GM21576 (cell line): ENCODE data around the gene BEGAIN.

Experiments
- ATAC-seq: cut with Tn5 transposase; IDR thresholded peaks from one replicate; pipeline ENCODE4 v1.9.1; 2021; ENCODE audit warnings: mild to moderate bottlenecking, moderate library complexity; ENCODE audit not compliant: unreplicated experiment

The BEGAIN gene

DNA sequence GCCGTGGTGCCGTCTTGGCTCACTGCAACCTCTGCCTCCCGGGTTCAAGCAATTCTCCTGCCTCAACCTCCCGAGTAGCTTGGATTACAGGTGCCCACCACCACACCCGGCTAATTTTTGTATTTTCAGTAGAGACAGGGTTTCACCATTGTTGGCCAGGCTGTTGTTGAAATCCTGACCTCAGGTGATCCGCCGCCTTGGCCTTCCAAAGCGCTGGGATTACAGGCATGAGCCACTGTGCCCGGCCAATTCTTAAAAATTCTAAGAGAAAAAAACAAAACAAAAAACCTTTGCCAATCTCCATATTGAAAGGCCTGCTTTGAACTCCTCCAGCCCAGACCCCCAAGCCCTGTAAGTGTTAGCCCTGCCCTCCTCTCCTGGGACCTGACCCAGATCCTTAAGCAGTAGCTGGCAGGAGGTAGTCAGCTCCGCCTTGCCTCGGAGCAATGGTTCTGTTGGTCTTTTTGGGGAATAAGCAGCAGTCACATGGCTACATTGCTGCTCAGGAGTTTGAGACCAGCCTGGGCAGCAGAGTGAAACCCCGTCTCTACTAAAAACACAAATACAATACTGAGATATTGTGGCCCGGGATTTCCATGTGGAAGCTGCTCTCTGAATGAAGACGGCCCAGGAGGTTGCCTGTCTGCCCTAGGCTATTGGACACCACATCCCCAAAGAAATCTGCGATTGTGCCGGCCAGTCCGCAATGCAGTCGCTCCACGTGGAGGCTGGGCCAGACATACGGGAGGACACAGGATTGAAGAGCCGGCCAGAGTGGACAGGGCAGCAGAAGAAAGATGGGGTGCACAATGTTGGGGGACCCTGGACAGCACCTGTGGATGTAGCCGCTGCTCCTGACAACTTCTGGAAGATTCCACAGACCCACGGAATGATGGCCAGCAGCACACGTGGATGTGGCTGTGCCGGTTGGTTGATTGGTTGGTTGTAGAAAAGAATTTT lies 28.8 kb upstream of the BEGAIN start:
- no peak for ATAC-seq

DNA sequence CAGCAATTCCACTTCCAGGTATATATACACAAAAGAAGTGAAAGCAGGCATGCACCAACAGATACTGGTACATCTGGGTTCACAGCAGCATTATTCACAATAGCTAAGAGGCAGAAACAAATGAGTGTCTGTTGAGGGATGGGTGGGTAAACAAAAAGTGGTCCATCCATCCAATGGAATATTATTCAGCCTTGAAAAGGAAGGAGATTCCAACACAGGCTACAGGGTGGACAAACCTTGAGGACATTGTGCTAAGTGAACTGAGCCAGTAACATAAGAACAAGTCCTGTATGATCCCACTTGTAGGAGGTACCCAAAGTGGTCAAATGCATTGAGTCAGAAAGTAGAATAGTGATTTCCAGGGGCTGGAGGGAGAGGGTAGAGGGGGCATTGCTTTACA lies 27.6 kb upstream of the BEGAIN start:
- ATAC-seq: no peak

DNA sequence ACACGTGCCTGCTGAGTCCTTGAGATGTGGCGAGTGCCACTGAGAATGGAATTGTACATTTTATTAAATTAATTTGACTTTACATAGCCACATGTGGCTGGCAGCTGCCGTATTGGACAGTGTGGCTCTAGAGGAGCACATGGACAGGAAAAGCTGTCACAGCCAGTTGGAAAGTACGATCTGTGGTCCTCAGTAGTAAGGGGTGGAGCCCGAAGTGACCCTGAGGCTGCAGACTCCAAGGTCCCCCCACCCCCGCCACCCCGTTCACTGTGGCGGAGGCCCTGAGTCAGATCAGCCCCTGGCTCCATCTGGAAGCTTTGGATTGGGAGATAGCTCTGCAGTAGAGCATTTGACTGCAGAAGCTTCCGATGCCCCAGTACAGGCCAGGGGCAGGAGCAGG lies 25.8 kb upstream of the BEGAIN start:
- ATAC-seq: no peak

DNA sequence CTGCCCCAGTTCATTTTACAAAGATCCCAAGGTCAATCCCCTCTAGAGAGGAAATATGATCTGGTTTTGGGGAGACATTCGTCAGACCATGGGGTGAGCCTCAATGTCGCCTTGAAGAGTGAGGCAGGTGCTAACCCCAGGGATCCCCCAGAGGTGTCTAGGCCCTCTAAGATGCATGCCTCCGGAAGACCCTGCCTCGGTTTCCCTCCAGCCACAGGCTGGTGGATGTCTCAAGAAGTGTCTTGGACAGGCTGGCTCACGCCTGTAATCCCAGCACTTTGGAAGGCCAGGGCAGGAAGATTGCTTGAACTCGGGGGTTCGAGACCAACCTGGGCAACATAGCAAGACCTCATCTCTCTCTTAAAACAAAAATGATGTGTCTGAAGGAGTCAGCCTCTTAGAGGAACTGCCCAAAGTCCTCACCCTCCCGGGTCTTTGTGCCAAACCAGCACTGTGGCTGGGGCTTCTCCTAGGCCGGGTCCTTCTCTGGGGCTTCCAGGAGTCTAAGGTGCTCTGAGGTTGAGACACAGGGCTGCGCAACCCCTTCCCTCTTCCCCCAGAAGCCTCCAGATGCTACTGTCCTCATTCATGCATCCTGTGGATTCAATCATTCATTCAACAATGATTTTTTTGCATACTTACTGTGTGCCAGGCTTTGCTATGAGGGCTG lies 24.7 kb upstream of the BEGAIN start:
- ATAC-seq: no peak

DNA sequence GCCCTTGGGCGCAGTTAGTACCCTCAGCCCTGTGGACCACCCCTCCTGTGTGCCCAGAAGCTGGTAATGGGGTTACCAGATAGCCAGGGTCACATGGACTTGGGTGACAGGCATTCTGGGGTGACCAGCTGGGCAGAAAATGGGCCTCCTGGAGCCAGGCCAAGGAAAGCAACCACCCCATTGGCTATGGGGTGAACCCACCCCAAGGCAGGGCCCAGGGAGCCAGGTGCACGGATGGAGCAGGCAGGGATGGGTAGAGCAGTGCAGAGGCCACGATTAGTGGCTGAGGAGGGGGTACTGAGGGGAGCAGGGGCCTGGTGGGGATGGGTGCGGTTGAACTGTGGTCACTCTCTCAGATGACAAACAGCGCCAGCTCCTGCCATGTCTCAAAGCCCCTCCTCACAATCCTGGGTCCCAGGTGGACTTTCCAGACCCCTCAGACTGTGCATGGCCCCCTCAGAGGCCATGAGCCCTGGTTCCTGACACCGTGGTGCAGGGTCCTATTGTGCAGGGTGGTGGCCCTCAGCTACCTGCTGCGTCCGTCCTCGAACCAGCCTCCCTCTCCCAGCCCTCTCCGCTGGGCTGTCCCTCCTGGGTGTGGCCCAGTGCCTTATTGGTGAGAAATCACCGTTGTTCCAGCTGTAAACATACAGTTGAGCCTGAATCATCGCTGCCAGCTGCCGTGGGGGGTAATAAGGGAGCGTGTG lies 23.4 kb upstream of the BEGAIN start:
- ATAC-seq: no peak

DNA sequence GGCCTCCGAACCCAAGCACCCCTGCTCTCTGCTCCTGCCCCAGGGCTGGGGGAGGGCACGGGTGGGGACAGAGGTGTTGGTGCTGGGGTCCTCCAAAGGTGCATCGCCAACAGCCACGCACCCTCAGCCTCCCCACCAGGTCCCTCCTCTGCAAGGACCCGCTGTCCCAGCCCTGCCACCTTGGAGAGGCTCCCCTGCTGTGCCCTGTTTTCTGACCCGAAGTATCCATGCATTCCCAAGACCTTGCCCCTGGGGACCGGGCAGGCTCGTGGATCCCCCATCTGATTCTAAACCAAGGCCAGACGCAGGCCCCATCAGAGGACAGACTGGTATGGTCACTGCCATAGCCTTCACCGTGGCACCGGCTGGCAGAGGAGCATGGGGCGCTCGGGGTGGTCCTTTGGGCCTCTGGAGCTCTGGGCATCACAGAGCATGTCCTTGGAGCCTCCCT lies 22.7 kb upstream of the BEGAIN start:
- ATAC-seq: no peak

DNA sequence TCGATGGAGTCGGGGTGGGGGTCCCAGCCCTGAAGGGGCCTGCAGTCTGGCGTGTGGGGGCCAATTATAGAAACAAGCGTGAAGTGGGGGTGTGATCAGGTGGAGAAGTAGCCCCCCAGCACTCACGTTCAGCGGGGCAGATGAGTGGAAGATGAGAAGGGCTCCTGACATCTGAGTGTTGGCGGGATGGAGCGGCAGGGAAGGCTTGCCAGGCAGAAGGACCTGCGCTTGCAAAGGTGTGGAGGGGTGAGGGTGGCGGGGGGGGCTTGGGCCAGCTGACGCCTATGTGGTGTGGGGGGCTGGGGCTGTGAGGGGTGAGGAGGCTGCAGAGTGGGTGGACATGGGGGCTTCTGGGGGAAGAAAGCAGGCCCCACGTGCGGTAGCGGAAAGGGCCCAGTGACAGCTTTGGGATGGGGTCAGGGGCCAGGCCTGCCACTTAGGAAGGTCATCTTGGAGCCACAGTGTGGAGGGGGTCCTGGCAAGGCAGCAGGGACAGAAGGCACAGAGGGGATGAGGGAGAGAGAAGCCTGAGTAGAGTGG lies 22.2 kb upstream of the BEGAIN start:
- no peak for ATAC-seq

DNA sequence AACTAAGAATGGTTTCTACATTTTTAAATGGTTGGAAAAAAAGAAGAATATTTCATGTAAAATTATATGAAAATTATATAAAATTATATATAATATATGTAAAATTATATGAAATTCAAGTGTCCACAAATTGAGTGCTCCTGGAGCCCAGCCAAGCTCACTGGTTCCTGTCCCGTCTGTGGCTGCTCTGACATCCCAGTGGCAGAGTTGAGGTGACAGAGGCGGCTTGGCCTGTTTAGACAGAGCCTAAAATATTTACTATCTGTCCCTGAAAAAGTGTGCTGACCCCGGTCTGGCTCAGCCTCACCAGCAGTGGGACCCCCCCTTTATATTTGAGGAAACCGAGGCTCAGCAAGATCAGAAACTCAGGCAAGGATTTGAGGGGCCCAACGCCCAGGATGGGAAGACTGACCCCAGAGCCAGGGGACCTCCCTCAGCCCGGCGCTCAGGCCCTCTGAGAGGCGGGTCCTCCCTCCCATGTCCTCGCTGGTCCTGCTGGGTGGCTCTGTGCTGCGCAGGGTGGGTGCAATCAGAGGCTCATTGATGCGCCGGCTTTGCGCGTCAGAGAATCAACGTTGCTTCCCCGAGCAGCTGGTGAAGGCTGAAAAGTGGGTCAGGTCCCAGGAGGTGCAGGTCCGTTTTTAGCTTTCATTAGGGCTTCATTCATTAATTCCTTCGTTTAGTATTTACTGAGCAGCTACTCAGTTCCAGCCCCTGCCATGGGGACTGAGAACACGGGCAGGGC lies 21.5 kb upstream of the BEGAIN start:
- no peak for ATAC-seq

DNA sequence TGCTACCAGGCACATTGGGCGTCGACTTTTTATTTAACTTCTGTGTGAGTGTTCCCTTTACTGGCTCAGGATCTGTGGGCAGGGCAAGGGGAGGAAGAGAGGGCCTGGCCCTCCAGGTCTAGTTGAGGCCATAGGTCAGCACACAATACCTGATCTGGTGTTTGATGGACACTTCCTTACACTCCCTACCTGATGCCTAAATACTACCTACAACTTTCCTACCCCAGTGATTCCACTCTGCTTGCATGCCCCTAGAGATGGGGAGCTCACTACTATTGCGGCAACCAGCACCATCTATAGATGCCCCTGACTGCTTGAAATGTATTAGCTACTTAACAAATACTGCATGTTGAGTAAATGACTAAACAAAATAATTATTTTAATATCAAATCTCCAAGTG lies 20.8 kb upstream of the BEGAIN start:
- ATAC-seq: no peak

DNA sequence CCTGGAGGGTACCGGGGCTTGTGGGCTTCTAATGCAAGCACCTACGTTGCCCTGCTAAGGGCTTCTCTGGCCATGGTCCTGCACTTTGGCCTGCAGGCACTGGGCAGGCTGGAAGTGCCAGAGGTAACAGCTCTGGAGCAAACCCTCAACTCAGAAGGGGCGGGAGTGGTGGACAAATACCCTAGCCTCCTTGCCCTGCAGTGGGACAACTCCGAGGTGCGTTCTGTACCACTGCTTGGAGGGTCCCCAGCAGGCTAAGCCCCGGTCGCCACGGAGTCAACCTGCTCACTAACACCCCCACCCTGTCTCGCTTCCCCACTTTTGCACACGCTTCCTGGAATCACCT lies 20.4 kb upstream of the BEGAIN start:
- no peak for ATAC-seq

DNA sequence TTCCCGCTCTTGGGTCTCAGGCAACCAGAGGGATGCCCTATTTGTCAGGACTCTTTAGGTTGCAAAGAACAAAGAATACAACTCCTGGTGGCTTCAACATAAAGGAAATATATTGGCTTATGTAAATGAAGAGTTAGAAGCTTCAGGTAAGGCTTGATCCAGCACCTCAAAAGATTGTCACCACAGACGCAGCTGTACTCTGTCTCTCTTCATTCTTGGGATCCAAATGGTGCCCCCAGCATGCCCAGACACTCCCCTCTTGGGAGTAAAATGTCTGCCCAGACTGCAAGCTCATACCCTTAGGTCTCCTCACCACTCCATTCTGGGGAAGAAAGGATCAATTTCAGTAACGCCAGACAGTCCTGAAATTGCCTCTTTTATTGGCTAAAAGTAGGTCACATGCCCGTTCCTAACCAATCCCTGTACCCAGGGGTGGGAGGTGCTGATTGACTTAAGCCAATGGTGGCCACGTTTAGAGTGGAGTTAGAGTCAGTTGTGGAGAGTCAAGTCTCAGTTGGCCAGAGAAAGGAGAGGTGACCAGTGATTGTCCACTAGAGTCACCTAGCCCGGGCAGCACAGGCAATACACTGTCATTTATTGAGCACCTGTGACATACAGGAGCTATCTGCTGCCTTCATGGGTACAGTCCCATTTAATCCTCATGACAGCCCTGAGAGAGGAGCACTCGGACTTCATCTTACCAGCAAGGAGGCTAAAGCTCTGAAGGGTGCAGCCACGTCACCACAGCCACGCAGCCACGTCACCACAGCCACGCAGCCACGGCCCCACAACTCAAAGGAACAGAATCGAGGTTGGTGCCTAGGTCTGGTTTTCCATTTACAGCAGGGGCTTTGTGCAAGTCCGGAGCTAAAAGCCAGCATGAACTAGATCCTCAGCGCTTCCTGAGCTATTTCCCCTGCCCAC lies 19.7 kb upstream of the BEGAIN start:
- no peak for ATAC-seq

DNA sequence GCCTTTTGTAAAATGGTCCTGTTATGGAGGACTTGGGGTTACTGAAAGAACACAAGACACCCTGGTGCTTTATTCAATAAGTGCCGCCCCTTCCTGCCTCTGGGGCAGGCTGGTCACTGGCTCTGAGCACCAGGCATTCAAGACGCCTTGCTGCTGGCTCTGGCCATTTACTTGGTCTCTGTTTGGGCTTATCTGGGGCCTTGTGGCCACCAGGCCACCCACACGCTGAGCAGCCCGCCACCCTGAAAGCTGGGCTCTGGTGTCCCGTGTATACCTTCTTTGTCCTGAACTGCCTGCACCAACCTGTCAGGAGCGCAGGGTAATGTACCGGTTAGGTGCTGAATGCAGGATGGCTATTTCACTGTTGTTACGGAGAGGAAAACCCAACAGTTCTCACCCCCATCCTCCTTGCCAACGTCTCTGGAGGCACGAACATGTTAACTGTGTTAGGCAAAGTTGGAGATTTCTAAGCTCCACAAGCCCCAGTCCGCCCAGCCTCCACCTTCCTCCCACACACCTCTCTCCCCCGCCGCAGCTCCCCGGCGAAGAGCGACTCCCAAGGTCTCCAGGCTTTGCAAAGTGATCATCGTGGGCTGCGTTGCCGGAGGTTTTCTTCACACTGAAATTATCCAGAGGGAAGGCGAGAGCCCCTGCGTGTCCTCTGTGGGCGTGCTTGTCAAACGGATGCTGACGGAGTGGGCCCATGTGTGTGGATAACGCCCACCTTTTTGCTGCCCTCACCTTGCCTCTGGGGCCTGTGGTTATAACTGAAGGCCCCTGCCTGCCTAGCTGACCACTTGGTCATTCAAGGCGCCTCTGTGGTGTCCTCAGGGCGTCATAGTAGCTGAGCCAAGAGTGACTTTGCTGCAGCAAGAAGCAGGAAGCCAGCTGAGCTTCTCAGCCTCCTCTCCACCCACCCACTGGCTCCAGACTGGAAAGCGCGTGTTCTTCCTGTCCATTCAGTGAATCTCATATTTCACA lies 18.8 kb upstream of the BEGAIN start:
- ATAC-seq: no peak

DNA sequence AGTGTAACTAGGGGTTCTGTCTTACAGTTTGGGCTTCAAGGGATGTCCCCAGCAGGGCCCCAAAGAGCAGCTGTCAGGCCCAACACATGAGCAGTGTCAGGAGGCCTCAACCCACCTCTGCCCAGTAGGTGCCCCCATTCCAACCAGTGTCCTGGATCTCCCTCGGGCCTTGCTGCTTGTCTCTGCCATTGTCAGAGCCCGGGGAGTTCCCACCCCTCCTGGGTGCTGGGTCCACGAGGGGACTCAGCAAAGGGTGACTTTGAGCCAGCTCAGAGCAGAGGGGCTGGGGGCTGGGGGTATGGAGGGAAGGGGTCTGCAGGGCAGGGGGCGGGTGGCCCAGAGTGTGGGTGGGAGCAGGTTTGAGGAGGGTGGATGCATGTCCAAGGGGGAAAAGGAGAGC lies 18.0 kb upstream of the BEGAIN start:
- no peak for ATAC-seq

DNA sequence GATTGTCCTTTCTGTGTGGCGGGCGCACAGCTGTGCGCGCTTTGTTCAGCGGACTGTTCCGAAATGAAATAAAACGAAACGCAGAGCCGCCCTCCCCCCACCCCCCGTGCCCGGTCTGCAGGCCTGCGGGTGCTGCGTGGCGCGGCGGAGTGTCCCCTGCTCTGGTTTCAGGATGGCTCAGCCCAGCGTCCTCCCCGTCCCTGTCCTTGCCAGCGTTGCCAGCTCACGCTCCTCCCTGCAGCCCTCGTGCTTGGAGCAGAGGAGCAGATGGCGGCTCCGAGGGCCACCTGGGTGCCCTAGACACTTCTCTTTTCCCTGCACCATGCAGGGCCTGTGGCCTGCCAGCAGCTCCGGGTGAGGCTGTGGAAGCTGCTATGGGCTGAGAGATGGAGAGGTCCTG lies 17.5 kb upstream of the BEGAIN start:
- ATAC-seq: no peak

DNA sequence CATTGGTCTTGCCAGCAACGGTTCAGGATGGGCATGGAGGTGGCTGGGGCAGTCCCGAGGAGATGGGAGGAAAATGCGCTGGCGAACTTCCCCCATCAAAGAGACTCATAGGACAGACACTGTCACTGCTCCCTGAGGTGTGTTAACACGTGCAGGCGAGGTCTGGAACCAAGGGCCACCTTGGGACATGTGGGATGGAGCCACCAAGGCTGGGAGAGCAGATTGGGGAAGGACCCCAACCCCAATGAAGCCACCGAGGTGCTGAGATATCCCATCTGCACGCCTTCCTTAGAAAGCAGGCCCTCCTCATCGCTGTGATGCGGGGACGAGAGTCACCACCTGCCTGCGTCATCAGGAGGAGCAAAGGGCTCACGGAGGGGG lies 16.9 kb upstream of the BEGAIN start:
- ATAC-seq: no peak

DNA sequence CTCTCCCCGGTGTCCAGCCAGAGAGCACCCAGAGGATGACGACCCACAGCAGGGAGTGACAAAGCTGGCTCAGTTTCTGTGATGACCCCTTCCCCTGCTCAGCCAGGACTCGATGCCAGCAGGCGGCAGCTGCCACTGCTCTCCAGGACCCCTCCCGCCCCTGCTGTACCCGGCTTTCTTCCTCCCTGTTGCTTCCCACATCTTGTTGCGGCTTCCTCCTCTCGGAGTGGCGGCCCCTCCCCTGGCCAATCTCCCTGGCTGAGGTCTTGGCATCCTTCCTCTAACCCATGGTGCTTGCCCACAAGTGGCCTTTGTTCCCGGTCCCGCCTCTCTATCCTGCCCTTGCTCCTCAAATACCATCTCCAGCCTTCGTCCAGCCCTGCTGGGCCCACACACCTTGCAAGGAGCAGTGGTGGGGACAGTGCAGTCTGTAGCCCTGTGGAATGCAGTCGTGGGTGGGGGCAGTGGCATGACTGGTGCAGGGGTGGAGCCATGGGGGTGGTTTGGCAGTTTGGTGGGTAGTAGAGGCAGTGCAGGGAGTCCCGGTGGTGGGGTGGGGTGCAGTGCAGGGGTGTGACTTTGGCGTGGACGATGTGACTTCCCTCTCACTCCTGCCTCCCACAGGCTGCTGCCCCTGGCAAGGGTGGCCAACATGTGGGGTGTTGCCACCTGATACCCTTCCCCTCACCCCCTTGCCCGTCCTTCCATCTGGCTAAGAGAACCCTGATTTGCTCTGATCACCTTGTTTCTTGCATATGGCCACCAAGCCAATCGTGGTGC lies 16.3 kb upstream of the BEGAIN start:
- no peak for ATAC-seq

DNA sequence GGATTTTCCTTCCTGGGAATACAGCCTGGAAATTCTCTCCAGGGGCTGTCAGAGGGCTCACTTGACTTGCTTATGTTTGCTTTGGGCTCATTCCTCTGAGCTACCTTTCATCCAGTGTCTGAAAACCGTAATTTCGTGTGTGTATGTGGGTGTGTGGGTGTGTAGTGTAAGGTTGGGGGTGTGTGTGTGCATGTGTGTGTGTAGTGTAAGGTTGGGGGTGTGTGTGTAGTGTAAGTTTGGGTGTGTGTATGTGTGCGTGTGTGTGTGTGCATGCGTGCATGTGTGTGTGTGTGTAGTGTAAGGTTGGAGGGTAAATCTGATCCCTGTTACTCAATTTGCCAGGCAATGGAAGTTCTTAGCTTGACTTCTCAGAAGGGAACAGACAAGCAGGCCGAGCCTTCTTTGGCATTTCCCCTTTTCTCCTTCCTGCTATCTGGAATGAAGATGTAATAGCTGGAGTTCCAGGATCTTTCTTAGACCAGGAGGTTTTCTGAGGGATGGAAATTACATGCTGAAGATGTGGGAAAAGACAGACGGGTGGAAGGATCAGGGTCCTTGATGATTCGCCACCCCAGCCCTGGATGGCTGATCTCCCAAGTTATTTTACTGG lies 15.5 kb upstream of the BEGAIN start:
- no peak for ATAC-seq
